CD4-positive, alpha-beta T cell (primary cell): ENCODE results near the gene WIPF1. TPM values are rescaled to one million over a fixed set of nuclear protein-coding genes. Genes with fewer than 3 reads are reported as not detected.
A peak's percentile ranks its signal among the peaks of the same experiment; 100 is the strongest.

Experiments used
- ATAC-seq: fragments of 200-7000 bp; cut with Tn5 transposase; one replicate; pipeline ENCODE4 v1.10.0; 2022; ENCODE audit warnings: mild to moderate bottlenecking; ENCODE audit not compliant: poor library complexity
- CTCF ChIA-PET: fragments of 350-600 bp; sonication (Branson Sonifier 250); formaldehyde crosslinking; loops from one replicate; lab custom pipeline; 2021; ENCODE audit warnings: antibody characterized with exemption, inconsistent platforms; lab: Charles Lee
- POLR2A ChIA-PET: fragments of 350-600 bp; sonication (Branson Sonifier 250); formaldehyde crosslinking; loops from one replicate; lab custom pipeline; 2021; ENCODE audit warnings: antibody characterized with exemption, inconsistent platforms; lab: Charles Lee
- DNase-seq, 14 experiments: peaks; one replicate each; pipeline ENCODE4 v3.0.0-alpha.2; 2013 to 2020; ENCODE audit warnings: mixed read lengths in 2 of 14
- H3K27ac ChIP-seq, 2 donors: one replicate each; pipeline versions ENCODE4 v1.5.1 to v1.7.0; 2013; ENCODE audit warnings: low read length in 2 of 2, low read depth in 1 of 2, mild to moderate bottlenecking in 1 of 2
- H3K27me3 ChIP-seq, 2 experiments: 1 replicate in 1 of 2; 2 replicates in 1 of 2; pipeline versions ENCODE4 v1.6.1 to v1.7.0; 2013; ENCODE audit warnings: low read length in 2 of 2, control low read depth in 1 of 2, mild to moderate bottlenecking in 1 of 2, moderate library complexity in 1 of 2; ENCODE audit not compliant: insufficient read depth in 2 of 2, control insufficient read depth in 1 of 2
- H3K36me3 ChIP-seq: one replicate; pipeline ENCODE4 v1.6.1; 2013; ENCODE audit warnings: low read length, control low read depth; ENCODE audit not compliant: insufficient read depth
- H3K4me1 ChIP-seq: one replicate; pipeline ENCODE4 v1.6.1; 2013; ENCODE audit warnings: low read length, control low read depth; ENCODE audit not compliant: insufficient read depth
- H3K4me3 ChIP-seq: one replicate; pipeline ENCODE4 v1.5.1; 2013; ENCODE audit warnings: mild to moderate bottlenecking, low read length, moderate library complexity
- H3K9me3 ChIP-seq, 2 experiments: 1 replicate in 1 of 2; 2 replicates in 1 of 2; pipeline versions ENCODE4 v1.6.1 to v1.7.0; 2013; ENCODE audit warnings: low read length in 2 of 2, mild to moderate bottlenecking in 2 of 2, control low read depth in 1 of 2, moderate library complexity in 1 of 2; ENCODE audit not compliant: control insufficient read depth in 1 of 2, insufficient read depth in 1 of 2
- H3K27ac Mint-ChIP-seq: one replicate; pipeline ENCODE4 v1.8.0; 2020; ENCODE audit warnings: mixed read lengths
- H3K27me3 Mint-ChIP-seq: one replicate; pipeline ENCODE4 v1.8.0; 2021; ENCODE audit warnings: mixed read lengths
- H3K36me3 Mint-ChIP-seq: one replicate; pipeline ENCODE4 v1.8.0; 2021; ENCODE audit warnings: low read depth, mixed read lengths
- H3K4me1 Mint-ChIP-seq: one replicate; pipeline ENCODE4 v1.8.0; 2021; ENCODE audit warnings: low read depth, mixed read lengths
- H3K4me3 Mint-ChIP-seq: one replicate; pipeline ENCODE4 v1.8.0; 2020; ENCODE audit warnings: mild to moderate bottlenecking, mixed read lengths
- H3K9me3 Mint-ChIP-seq: one replicate; pipeline ENCODE4 v1.8.0; 2020; ENCODE audit warnings: mixed read lengths
- CTCF ChIP-seq: fragments of 200-600 bp; IDR thresholded peaks from one replicate; pipeline ENCODE4 v1.8.0; 2022; ENCODE audit warnings: antibody characterized with exemption, mild to moderate bottlenecking
- intact Hi-C, 2 experiments: fragments of 100-400 bp; cut with DNase I in 1 of 2; cut with micrococcal nuclease in 1 of 2; formaldehyde crosslinking; loops; one replicate each; pipeline versions ENCODE4 v1.15.1 to v1.9.0; 2023 to 2025; cut with DNase I, micrococcal nuclease
- total RNA-seq, 174 experiments: library from RNA in 2 of 174; stranded (reverse) in 2 of 174; gene quantifications; one replicate each; pipeline ENCODE4 v1.2.3 and lab custom pipeline; 2021 to 2026

WIPF1 gene
- total RNA-seq, 2 experiments from 2014 or later: 237 to 264 TPM

DNA sequence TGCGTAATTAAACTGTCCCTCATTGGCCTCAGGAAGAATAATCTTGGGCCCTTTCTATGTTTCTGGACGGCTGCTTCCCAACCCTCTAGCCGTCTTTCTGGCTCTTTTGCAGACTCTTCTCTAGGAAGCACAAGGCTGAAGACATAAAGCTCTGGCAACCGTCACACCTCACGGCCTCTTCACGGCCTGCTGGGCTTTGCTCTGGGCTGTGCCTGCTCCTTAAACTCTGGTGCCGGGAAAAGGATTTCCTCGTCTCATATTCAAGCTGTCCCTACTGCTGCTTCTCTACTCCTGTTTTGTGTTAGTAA lies 36.0 kb upstream of the WIPF1 start:
- H3K27me3 Mint-ChIP-seq: no peaks in the 10 kb centered on the region
- no peak for ATAC-seq
- CTCF ChIA-PET: interaction anchor here (1.1 to 2.3 kb wide), 7 partner anchors 10 to 55 kb away, joined by 4 to 8 read pairs (median 5); no protein-coding TSS in a partner anchor
- Histone ChIP-seq H3K27ac (peak overlapping the region; percentile 77 to 79), H3K27me3 (no peaks in the 10 kb centered on the region), H3K9me3 (no peaks in the 10 kb centered on the region), H3K4me3 (peak overlapping the region; percentile 73), H3K4me1 (peaks cover 38% of the 10 kb centered on the region), H3K36me3 (peaks cover 25% of the 10 kb centered on the region)
- no peak for TF ChIP-seq CTCF
- H3K9me3 Mint-ChIP-seq: no peaks in the 10 kb centered on the region
- peaks cover 55% of the 10 kb centered on the region for H3K36me3 Mint-ChIP-seq
- DNase-seq: peak in 2 of 14 experiments; percentile 28 to 32
- H3K4me3 Mint-ChIP-seq: peak overlapping the region; percentile 94
- POLR2A ChIA-PET: interaction anchor here (1.1 to 4.9 kb wide), 13 partner anchors 8 to 86 kb away, joined by 3 to 54 read pairs (median 6); partner anchors contain the start of gene WIPF1
- H3K27ac Mint-ChIP-seq: peak overlapping the region; percentile 95
- H3K4me1 Mint-ChIP-seq: peaks cover 74% of the 10 kb centered on the region
- intact Hi-C loops: loop anchor here in 1 of 2 experiments (2.0 to 5.0 kb wide), 3 partner anchors 17 to 56 kb away; no protein-coding TSS in a partner anchor

- POLR2A ChIA-PET: interaction anchor here (0.6 to 4.9 kb wide), 15 partner anchors 8 to 183 kb away, joined by 3 to 54 read pairs (median 6); partner anchors contain the start of gene WIPF1
- Histone ChIP-seq H3K27ac (peak overlapping the region; percentile 77 to 79), H3K27me3 (no peaks in the 10 kb centered on the region), H3K4me1 (peaks cover 44% of the 10 kb centered on the region), H3K4me3 (peak overlapping the region; percentile 73), H3K36me3 (peaks cover 30% of the 10 kb centered on the region), H3K9me3 (no peaks in the 10 kb centered on the region)
- H3K27me3 Mint-ChIP-seq: no peaks in the 10 kb centered on the region
- peaks cover 60% of the 10 kb centered on the region for H3K36me3 Mint-ChIP-seq
- no peak for TF ChIP-seq CTCF
- peak overlapping the region; percentile 94 for H3K4me3 Mint-ChIP-seq
- peak overlapping the region; percentile 95 for H3K27ac Mint-ChIP-seq
- CTCF ChIA-PET: interaction anchor here (0.9 to 2.3 kb wide), 6 partner anchors 9 to 55 kb away, joined by 3 to 8 read pairs (median 4); no protein-coding TSS in a partner anchor
- intact Hi-C loops: loop anchor here in 1 of 2 experiments (2.0 to 5.0 kb wide), 3 partner anchors 16 to 56 kb away; no protein-coding TSS in a partner anchor
- peaks cover 79% of the 10 kb centered on the region for H3K4me1 Mint-ChIP-seq
- ATAC-seq: peak; percentile 27
- H3K9me3 Mint-ChIP-seq: no peaks in the 10 kb centered on the region
- DNase-seq: peak in 4 of 14 experiments; percentile 21 to 65 (median 48)
Measured at GRCh38 chr2:174632841-174633622, 35.4 kb upstream of the WIPF1 start.

DNA sequence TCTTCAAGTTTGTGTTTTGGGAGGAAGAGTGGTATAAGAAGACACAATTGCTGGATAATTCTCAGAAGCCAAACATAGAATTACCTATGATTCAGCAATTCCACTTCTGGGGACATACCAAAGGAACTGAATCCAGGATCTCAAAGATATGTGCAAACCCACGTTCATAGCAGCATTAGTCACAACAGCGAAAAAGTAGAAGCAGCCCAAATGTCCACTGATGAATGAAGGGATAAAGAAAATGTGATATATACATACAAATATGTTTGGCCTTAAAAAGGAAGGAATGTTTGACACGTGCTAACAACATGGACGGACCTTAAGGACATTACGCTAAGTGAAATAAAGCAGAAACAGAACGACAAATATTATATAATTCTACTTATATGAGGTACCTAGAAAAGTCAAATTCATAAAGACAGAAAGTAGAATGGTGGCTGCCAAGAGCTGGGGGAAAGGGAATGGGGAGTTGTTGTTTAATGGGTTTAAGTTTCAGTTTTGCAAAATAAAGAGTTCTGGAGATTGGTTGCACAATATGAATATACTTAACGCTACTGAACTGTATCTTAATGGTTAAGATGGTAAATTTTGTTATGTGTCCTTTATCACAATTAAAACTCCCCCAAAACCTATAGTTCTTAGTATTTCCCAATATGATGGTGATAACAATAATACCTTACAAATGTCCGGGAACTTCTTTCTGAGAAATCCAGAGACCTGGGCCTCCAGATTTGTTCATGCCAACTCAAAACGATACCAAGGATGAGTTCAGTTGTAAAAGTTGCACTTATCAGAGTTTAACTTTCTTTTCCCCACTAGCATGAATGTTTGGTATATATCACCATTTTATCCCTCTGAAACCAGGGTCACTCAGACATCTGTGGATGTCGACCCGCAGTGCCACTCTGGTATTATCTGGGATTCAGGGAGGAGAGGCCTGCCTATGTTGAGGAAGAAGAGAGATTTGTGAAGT lies 33.7 kb upstream of the WIPF1 start:
- H3K4me1 Mint-ChIP-seq: peaks cover 87% of the 10 kb centered on the region
- H3K9me3 Mint-ChIP-seq: no peaks in the 10 kb centered on the region
- ChIA-PET CTCF (no interaction called here), POLR2A (interaction anchor here (1.3 to 4.9 kb wide), 2 partner anchors 34 to 51 kb away, joined by 7 to 18 read pairs; partner anchors contain the start of gene WIPF1)
- Histone ChIP-seq H3K27ac (peak overlapping the region in 1 of 2 donors; percentile 79), H3K9me3 (no peaks in the 10 kb centered on the region), H3K36me3 (peaks cover 43% of the 10 kb centered on the region), H3K4me3 (peak overlapping the region; percentile 73), H3K27me3 (no peaks in the 10 kb centered on the region), H3K4me1 (peaks cover 60% of the 10 kb centered on the region)
- peaks cover 77% of the 10 kb centered on the region for H3K36me3 Mint-ChIP-seq
- no peaks in the 10 kb centered on the region for H3K27me3 Mint-ChIP-seq
- no peak for ATAC-seq
- no peak for DNase-seq
- intact Hi-C loops: loop anchor here in 1 of 2 experiments (5.0 kb wide), 2 partner anchors 46 to 54 kb away; no protein-coding TSS in a partner anchor
- peak overlapping the region; percentile 95 for H3K27ac Mint-ChIP-seq
- no peak for TF ChIP-seq CTCF
- peak overlapping the region; percentile 94 for H3K4me3 Mint-ChIP-seq
